IMR-90 (cell line): ENCODE data around the gene KIF4B. TPM values are rescaled to one million over a fixed set of nuclear protein-coding genes. Genes with fewer than 3 reads are reported as not detected.
"Not testable (repeated sequence)": the region's sequence is repeated elsewhere in the genome, so short reads cannot be mapped to it uniquely, and the experiment has no call there.

Experiments
- ATAC-seq: fragments of 200-7000 bp; cut with Tn5 transposase; 2 replicates; pipeline ENCODE4 v1.9.1; 2020; ENCODE audit warnings: low read depth, mild to moderate bottlenecking, moderate library complexity
- BruUV-seq: library from RNA; stranded (reverse); fragments of 400-500 nt; replicated peaks from 2 replicates; lab custom pipeline; 2021; lab: Mats Ljungman, UMichigan
- CTCF ChIA-PET: fragments of 300-600 bp; formaldehyde crosslinking; extraction: SDS; loops from one replicate; lab custom pipeline; 2021; ENCODE audit warnings: antibody characterized with exemption; lab: Yijun Ruan, JAX
- POLR2A ChIA-PET: fragments of 300-600 bp; sonication (Branson Sonifier 250); formaldehyde crosslinking; loops from one replicate; lab custom pipeline; 2022; ENCODE audit warnings: antibody characterized with exemption; ENCODE audit not compliant: unreplicated experiment; lab: Charles Lee
- DNase-seq: peaks from one replicate; pipeline ENCODE4 v3.0.0; 2013
- H2AFZ ChIP-seq: replicated peaks from 2 replicates; pipeline ENCODE3; 2013; ENCODE audit warnings: low read length, mild to moderate bottlenecking; ENCODE audit not compliant: poor library complexity
- H2AK5ac ChIP-seq: 2 replicates; pipeline ENCODE4 v1.6.1; 2013; ENCODE audit warnings: low read depth, low read length, inconsistent platforms
- H2AK9ac ChIP-seq: replicated peaks from 2 replicates; pipeline ENCODE3; 2013; ENCODE audit warnings: mild to moderate bottlenecking, low read depth, low read length, moderate library complexity; ENCODE audit not compliant: poor library complexity
- H2BK120ac ChIP-seq: 2 replicates; pipeline ENCODE4 v1.6.1; 2013; ENCODE audit warnings: low read depth, low read length, inconsistent platforms
- H2BK15ac ChIP-seq: 3 replicates; pipeline ENCODE4 v1.6.1; 2013; ENCODE audit warnings: low read depth, low read length, inconsistent platforms
- H2BK20ac ChIP-seq: 2 replicates; pipeline ENCODE4 v1.6.1; 2013; ENCODE audit warnings: low read depth, mild to moderate bottlenecking, inconsistent platforms, low read length, moderate library complexity
- H2BK5ac ChIP-seq: 2 replicates; pipeline ENCODE4 v1.6.1; 2013; ENCODE audit warnings: mild to moderate bottlenecking, low read depth, low read length, inconsistent platforms; ENCODE audit not compliant: poor library complexity, severe bottlenecking
- H3K14ac ChIP-seq: replicated peaks from 2 replicates; pipeline ENCODE4 v1.6.1; 2013; ENCODE audit warnings: low read depth, low read length, inconsistent platforms
- H3K18ac ChIP-seq: 2 replicates; pipeline ENCODE4 v1.6.1; 2013; ENCODE audit warnings: low read depth, low read length, control low read depth
- H3K23ac ChIP-seq: 2 replicates; pipeline ENCODE4 v1.6.1; 2013; ENCODE audit warnings: low read depth, low read length, inconsistent platforms
- H3K27ac ChIP-seq: 2 replicates; pipeline ENCODE4 v1.5.1; 2013; ENCODE audit warnings: mild to moderate bottlenecking, control low read depth, low read length; ENCODE audit not compliant: insufficient read depth
- H3K27me3 ChIP-seq: 2 replicates; pipeline ENCODE4 v1.6.1; 2013; ENCODE audit warnings: low read length; ENCODE audit not compliant: control insufficient read depth, insufficient read depth
- H3K36me3 ChIP-seq: 2 replicates; pipeline ENCODE4 v1.6.1; 2013; ENCODE audit warnings: low read length, mixed read lengths; ENCODE audit not compliant: control insufficient read depth, insufficient read depth
- H3K4ac ChIP-seq: 2 replicates; pipeline ENCODE4 v1.6.1; 2013; ENCODE audit warnings: low read depth, low read length, inconsistent platforms
- H3K4me1 ChIP-seq: 2 replicates; pipeline ENCODE4 v1.6.1; 2013; ENCODE audit warnings: low read length, mixed read lengths; ENCODE audit not compliant: control insufficient read depth, insufficient read depth
- H3K4me2 ChIP-seq: 2 replicates; pipeline ENCODE4 v1.6.1; 2013; ENCODE audit warnings: low read depth, mild to moderate bottlenecking, control low read depth, low read length, moderate library complexity
- H3K4me3 ChIP-seq: 2 replicates; pipeline ENCODE4 v1.5.1; 2013; ENCODE audit warnings: low read depth, mild to moderate bottlenecking, control low read depth, low read length, moderate library complexity; ENCODE audit not compliant: insufficient read depth
- H3K56ac ChIP-seq: 2 replicates; pipeline ENCODE4 v1.6.1; 2013; ENCODE audit warnings: low read length, inconsistent platforms; ENCODE audit not compliant: insufficient read depth; ENCODE audit errors: extremely low read depth
- H3K79me1 ChIP-seq, 2 experiments: 2 replicates each; pipeline ENCODE4 v1.6.1; 2013; ENCODE audit warnings: low read length in 2 of 2, inconsistent platforms in 1 of 2, low read depth in 1 of 2
- H3K9ac ChIP-seq: 2 replicates; pipeline ENCODE4 v1.6.1; 2013; ENCODE audit warnings: low read depth, low read length, control low read depth
- H3K9me1 ChIP-seq: 2 replicates; pipeline ENCODE4 v1.6.1; 2013; ENCODE audit warnings: low read length, inconsistent platforms; ENCODE audit not compliant: insufficient read depth
- H3K9me3 ChIP-seq: 2 replicates; pipeline ENCODE4 v1.6.1; 2013; ENCODE audit warnings: low read length; ENCODE audit not compliant: control insufficient read depth, insufficient read depth
- H4K20me1 ChIP-seq: 2 replicates; pipeline ENCODE4 v1.6.1; 2013; ENCODE audit warnings: low read length, inconsistent platforms; ENCODE audit not compliant: insufficient read depth
- H4K5ac ChIP-seq: 2 replicates; pipeline ENCODE4 v1.6.1; 2013; ENCODE audit warnings: mild to moderate bottlenecking, low read depth, low read length, control low read depth
- H4K8ac ChIP-seq, 2 experiments: 2 replicates each; pipeline ENCODE4 v1.6.1; 2013; ENCODE audit warnings: low read depth in 2 of 2, low read length in 2 of 2, control low read depth in 1 of 2, inconsistent platforms in 1 of 2
- H4K91ac ChIP-seq: 2 replicates; pipeline ENCODE4 v1.6.1; 2013; ENCODE audit warnings: low read depth, low read length, inconsistent platforms; ENCODE audit not compliant: insufficient read depth
- BHLHE40 ChIP-seq: fragments of 150-350 bp; IDR thresholded peaks from 2 replicates; pipeline ENCODE4 v1.6.1; 2016; ENCODE audit warnings: mild to moderate bottlenecking, low read depth, low read length
- CEBPB ChIP-seq: IDR thresholded peaks from 2 replicates; pipeline ENCODE4 v1.6.1; 2012; ENCODE audit warnings: low read depth, low read length, improper control_type of control experiment
- FOS ChIP-seq: fragments of 150-350 bp; IDR thresholded peaks from 2 replicates; pipeline ENCODE4 v1.6.1; 2016; ENCODE audit warnings: low read depth, low read length
- MAFK ChIP-seq: IDR thresholded peaks from 2 replicates; pipeline ENCODE4 v1.6.1; 2012; ENCODE audit warnings: low read depth, low read length, improper control_type of control experiment
- WGBS, 2 experiments: methylation state at CpG; one replicate each; pipeline versions ENCODE4 v1.1.5 to v1.1.7; 2013; ENCODE audit warnings: missing lambda C conversion rate in 2 of 2; ENCODE audit not compliant: insufficient read length in 1 of 2; ENCODE audit errors: extremely low coverage in 2 of 2; 5-methylcytosine and 5-hydroxymethylcytosine counted together
- dilution Hi-C: fragments of 300-500 bp; cut with HindIII; formaldehyde crosslinking; loops from one replicate; pipeline ENCODE4 v1.14.3; 2018; ENCODE audit warnings: low sequenced_read_pairs; ENCODE audit not compliant: unreplicated experiment
- in situ Hi-C: fragments of 300-500 bp; cut with MboI; formaldehyde crosslinking; loops from 3 replicates; pipeline ENCODE4 v1.14.3; 2019; ENCODE audit warnings: low sequenced_read_pairs, inconsistent platforms, mixed read lengths
- intact Hi-C: fragments of 100-400 bp; cut with micrococcal nuclease; formaldehyde crosslinking; loops from 2 replicates; pipeline ENCODE4 v1.10.0; 2022
- polyA plus RNA-seq, 3 experiments: library from polyadenylated mRNA; depleted of rRNA; stranded (reverse); fragments of >200 nt; gene quantifications; 2 replicates each; pipeline ENCODE4 v1.2.3, GENCODE V29; 2012; ENCODE audit warnings: low replicate concordance in 1 of 3
- total RNA-seq: library from RNA; depleted of rRNA; stranded (reverse); fragments of >200 nt; gene quantifications from 2 replicates; pipeline ENCODE4 v1.2.3, GENCODE V29; 2012
- TF ChIP-seq, protein P1 (sequence below): fragments of 150-350 bp; IDR thresholded peaks from 2 replicates; pipeline ENCODE4 v1.6.1; 2017; ENCODE audit warnings: mild to moderate bottlenecking, antibody characterized with exemption, low read length, low read depth

The KIF4B gene
- total and polyA plus RNA-seq, 2 of the 4 experiments (the other 2 are of a cell fraction): under 0.01 to 0.03 TPM

DNA sequence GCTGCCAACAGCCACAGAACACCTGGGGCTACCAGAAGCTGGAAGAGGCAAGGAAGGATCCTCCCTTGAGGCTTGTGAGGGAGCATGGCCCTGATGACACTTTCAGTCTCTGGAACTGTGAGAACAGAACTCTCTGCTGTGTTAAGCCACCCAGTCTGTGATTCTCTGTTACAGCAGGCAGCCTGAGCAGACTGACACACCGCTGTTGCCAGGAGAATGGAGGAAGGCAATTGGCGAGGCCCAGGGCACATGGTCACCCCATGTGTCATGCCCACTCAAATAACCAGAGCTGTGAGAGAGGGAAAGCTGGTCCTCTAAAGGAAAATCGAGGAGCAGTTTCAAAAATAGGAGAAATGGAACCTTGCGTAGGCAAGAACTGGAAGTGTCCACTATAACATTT, 12.0 kb upstream of the KIF4B start:
- H2AFZ ChIP-seq: peak overlapping the region; percentile 23
- WGBS, 2 experiments: no CpG with 5 or more reads among the region's 4 CpGs
- CTCF ChIA-PET: no interaction called here

GRCh38 chr5:155002722-155003121, 10.8 kb upstream of the KIF4B start:
- H4K5ac ChIP-seq, H3K23ac ChIP-seq, H2BK20ac ChIP-seq, H3K79me1 ChIP-seq, H2AK9ac ChIP-seq, H2BK5ac ChIP-seq, H3K4ac ChIP-seq, H2BK120ac ChIP-seq, BruUV-seq, H4K20me1 ChIP-seq, H3K14ac ChIP-seq, H3K4me1 ChIP-seq, H3K9me3 ChIP-seq, H3K36me3 ChIP-seq, H3K9me1 ChIP-seq, H3K4me3 ChIP-seq, H3K56ac ChIP-seq, H4K8ac ChIP-seq, POLR2A ChIA-PET, H2AFZ ChIP-seq, H3K27me3 ChIP-seq, H2BK15ac ChIP-seq, H3K27ac ChIP-seq, H3K9ac ChIP-seq, H2AK5ac ChIP-seq, H3K4me2 ChIP-seq, DNase-seq, in situ Hi-C loops, ATAC-seq, dilution Hi-C loops, intact Hi-C loops, H3K18ac ChIP-seq, H4K91ac ChIP-seq: not testable (repeated sequence)
- WGBS, 2 experiments: no CpG with 5 or more reads among the region's 4 CpGs
- CTCF ChIA-PET: interaction anchor here (0.6 kb wide), 1 partner anchor 391 kb away, joined by 3 read pairs; no protein-coding TSS in a partner anchor

More for the DNA sequence above, 12.0 kb upstream of the KIF4B start:
- Histone ChIP-seq H2BK15ac (no peak overlapping the region), H3K9me3 (no peaks in the 10 kb centered on the region), H4K8ac (no peak overlapping the region), H3K9me1 (no peaks in the 10 kb centered on the region), H3K14ac (no peak overlapping the region), H3K27ac (no peak overlapping the region), H4K91ac (no peak overlapping the region), H2BK20ac (no peak overlapping the region), H3K23ac (no peak overlapping the region), H3K4me1 (no peaks in the 10 kb centered on the region), H2BK120ac (no peak overlapping the region), H3K56ac (no peak overlapping the region), H4K20me1 (no peaks in the 10 kb centered on the region), H3K36me3 (no peaks in the 10 kb centered on the region), H3K9ac (no peak overlapping the region), H4K5ac (no peak overlapping the region), H3K4me2 (no peak overlapping the region), H3K4ac (no peak overlapping the region), H3K79me1 (no peaks in the 10 kb centered on the region), H2AK5ac (no peak overlapping the region), H3K4me3 (no peak overlapping the region), H3K18ac (no peak overlapping the region), H2BK5ac (no peak overlapping the region), H3K27me3 (no peaks in the 10 kb centered on the region), H2AK9ac (no peak overlapping the region)
- ATAC-seq (no peak), DNase-seq (no peak)
- POLR2A ChIA-PET: no interaction called here
- in situ Hi-C loops (no loop called here), intact Hi-C loops (no loop called here), dilution Hi-C loops (no loop called here)
- no TSS peak for BruUV-seq
- TF ChIP-seq CEBPB: no peak
- TF ChIP-seq, protein P1, sequence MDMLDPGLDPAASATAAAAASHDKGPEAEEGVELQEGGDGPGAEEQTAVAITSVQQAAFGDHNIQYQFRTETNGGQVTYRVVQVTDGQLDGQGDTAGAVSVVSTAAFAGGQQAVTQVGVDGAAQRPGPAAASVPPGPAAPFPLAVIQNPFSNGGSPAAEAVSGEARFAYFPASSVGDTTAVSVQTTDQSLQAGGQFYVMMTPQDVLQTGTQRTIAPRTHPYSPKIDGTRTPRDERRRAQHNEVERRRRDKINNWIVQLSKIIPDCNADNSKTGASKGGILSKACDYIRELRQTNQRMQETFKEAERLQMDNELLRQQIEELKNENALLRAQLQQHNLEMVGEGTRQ: peak; percentile 46; the same call in 1 of the 2 replicates
- no peak for TF ChIP-seq BHLHE40
- no peak for TF ChIP-seq MAFK
- no peak for TF ChIP-seq FOS
